ENCODE data around the gene PACS1. TPM values are rescaled to one million over a fixed set of nuclear protein-coding genes. Genes with fewer than 3 reads are reported as not detected.
"Not testable (repeated sequence)": the region's sequence is repeated elsewhere in the genome, so short reads cannot be mapped to it uniquely, and the experiment has no call there.

Gene PACS1
- total RNA-seq, 2 donors from 2014 or later = 17.1 to 19.2 TPM

DNA sequence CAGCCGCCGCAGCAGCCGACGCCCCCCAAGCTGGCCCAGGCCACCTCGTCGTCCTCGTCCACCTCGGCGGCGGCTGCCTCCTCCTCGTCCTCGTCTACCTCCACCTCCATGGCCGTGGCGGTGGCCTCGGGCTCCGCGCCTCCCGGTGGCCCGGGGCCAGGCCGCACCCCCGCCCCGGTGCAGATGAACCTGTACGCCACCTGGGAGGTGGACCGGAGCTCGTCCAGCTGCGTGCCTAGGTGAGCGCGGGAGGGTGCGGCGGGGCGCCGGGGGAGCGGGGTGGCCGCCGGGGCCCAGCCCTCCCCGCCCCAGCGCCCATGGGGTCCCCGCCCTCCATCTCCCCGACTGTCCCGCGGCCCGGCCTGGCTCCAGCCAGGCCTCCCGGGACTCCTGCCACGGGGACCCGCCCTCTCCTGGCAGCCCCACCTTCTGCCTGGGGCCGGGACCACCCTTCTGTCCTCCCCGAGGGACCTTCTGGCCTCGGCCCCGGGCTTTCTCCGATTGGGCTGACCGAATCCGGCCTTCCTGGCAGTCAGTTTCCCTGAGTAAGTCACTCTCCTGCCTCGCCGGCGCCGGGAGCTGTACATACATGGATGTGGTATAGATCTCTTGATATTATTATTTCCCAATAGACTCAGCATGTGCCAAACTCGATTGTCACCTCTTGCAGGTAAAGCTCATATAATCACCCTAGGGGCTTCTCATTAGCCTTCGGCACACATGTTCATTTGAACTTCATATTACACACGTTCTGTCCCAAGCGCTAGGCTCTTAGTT, 720 bp downstream of the PACS1 start:
- intact Hi-C loops (cut with DNase I, micrococcal nuclease) = no loop called here
- DNase-seq = peak; percentile 41 to 56
- peak; percentile 44 for ATAC-seq

DNA sequence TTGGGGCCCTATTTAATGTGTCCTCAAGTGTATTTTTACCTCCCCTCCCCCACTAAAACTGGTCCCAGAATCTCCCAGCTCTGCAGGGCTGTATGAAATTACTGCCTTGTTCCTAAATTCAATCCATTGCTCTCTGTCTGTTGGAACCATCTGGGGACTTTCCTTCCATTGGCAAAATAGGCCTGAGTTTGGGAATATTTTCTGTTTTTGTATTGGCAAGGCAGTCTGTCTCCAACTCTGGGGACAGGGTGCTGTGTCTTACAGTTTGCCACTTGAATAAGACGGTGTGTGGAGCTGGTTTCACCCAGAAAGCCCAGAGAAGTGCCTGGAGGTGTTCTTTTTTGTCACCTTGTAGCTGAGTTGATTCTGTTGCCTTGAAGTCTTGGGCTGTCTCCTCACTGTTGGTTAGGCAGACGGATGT, 1.3 kb downstream of the PACS1 start:
- ATAC-seq (no peak), DNase-seq (no peak)
- intact Hi-C loops (cut with DNase I, micrococcal nuclease) = no loop called here

DNA sequence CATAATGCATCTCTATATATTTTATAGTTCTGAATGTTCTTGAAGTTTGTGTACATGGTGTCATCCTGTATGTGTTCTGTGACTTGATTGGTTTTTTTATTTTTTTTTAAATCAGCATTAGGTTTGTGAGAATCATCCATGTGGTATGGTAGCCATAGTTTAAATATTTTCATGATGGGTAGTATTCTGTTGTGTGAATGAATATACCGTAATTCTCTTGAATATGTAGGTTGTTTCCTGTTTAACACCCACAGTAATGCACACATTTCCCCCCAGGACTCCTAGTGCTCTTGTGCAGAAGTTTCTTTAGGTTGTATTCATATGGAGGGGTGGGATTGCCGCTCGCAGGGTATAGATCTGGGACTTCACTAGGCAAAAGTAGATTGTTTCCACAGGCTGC, 2.0 kb downstream of the PACS1 start:
- ATAC-seq (no peak), DNase-seq (no peak)
- intact Hi-C loops (cut with DNase I, micrococcal nuclease) = no loop called here

DNA sequence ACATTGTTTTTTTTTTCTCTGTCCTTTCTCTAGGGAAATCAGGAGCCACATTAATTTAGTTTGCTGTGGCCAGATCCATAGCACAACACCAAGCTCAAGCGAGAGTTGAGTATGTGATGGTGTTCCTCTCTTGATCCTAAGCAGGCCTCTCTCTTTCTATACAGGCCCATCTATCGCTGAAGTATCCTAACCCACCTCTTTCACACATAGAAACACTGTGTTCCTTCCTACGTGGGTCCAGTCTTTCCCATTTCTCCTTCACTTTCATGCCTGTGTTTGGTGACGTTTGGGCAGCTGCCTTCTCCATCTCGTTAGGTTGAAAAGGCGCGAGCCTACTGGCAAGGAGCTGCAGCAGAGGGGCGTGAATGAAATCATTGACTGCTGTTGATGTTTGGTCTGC, 2.4 kb downstream of the PACS1 start:
- intact Hi-C loops (cut with DNase I, micrococcal nuclease) = no loop called here
- no peak for DNase-seq
- ATAC-seq = no peak

DNA sequence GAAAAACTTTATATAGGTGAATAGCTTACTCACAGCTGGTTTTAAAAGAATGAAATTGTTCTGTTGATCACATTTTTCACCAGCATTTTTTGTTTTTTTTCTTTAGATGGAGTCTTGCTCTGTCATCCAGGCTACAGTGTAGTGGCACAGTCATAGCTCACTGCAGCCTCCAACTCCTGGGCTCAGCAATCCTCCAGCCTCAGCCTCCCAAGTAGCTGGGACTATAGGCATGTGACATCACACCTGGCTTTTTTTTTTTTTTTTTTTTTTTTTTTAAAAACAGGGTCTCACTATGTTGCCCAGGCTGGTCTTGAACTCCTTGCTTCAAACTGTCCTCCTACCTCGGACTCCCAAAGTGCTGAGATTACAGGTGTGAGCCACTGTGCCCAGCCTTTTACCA, 3.6 kb downstream of the PACS1 start:
- intact Hi-C loops (cut with DNase I, micrococcal nuclease) = no loop called here
- ATAC-seq (no peak), DNase-seq (no peak)

DNA sequence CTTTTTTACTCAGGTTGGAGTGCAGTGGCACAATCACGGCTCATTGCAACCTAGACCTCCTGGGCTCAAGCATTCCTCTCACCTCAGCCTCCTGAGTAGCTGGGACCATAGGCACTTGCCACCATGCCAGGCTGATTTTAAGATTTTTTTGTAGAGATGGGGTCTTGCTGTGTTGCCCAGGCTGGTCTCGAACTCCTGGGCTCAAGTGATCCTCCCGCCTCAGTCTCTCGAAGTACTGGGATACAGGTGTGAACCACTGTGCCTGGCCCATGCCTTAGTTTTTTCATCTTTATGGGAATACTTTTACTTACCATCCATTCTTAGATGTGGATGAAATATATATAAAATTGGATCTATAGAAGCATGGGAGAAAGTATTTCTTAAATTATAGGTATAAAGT, 5.2 kb downstream of the PACS1 start:
- intact Hi-C loops (cut with DNase I, micrococcal nuclease) = no loop called here
- ATAC-seq (no peak), DNase-seq (no peak)

DNA sequence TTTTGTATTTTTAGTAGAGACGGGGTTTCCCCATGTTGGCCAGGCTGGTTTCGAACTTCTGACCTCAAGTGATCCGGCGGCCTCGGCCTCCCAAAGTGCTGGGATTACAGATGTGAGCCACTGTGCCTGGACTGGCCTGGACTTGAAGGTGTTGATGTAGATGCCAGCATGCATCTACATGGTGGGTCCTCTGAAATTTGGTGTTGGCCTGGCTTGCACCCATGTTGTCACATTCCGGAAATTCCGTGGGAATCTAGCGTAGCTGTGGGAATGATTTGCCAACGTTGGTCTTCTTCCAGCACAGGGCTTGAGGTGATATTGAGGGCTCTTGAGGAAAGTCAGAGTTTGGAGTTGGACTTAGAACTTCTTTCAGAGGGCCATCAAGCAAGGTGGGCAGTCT, 6.5 kb downstream of the PACS1 start:
- DNase-seq (peak in 1 of 2 donors; percentile 7), ATAC-seq (no peak)
- intact Hi-C loops (cut with DNase I, micrococcal nuclease) = no loop called here

DNA sequence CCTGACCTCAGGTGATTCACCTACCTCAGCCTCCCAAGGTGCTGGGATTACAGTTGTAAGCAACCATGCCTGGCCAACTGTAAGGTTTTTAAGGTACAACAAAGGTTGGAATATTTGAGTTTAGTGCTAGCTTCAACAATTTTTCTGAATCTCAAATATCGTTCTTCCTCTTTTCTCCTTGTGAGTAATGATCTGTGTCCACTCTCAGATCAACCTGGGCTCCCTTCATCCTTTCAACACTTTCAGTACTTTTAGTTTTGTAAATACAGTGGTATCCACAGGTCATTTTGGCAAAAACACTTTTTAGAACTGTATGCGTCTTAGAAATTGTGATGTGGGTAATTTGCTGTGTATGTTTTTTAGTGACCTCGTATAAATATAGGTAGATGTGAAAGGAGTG, 7.9 kb downstream of the PACS1 start:
- intact Hi-C loops (cut with DNase I, micrococcal nuclease) = no loop called here
- DNase-seq (no peak), ATAC-seq (no peak)

DNA sequence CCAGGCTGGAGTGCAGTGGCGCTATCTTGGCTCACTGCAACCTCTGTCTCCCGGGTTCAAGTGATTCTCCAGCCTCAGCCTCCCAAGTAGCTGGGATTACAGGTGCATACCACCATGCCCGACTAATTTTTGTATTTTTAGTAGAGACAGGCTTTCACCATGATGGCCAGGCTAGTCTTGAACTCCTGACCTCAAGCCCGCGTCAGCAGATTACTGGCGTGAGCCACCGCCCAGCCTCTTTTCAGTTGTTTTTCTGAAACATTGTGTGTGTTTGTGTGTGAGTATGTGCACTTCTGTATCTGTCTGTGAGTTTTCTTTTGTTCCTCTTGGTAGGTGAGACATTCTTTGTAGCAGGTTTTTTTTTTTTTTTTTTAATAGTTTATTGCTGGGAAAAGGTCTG, 8.9 kb downstream of the PACS1 start:
- ATAC-seq; intact Hi-C loops (cut with DNase I, micrococcal nuclease); DNase-seq: not testable (repeated sequence)

DNA sequence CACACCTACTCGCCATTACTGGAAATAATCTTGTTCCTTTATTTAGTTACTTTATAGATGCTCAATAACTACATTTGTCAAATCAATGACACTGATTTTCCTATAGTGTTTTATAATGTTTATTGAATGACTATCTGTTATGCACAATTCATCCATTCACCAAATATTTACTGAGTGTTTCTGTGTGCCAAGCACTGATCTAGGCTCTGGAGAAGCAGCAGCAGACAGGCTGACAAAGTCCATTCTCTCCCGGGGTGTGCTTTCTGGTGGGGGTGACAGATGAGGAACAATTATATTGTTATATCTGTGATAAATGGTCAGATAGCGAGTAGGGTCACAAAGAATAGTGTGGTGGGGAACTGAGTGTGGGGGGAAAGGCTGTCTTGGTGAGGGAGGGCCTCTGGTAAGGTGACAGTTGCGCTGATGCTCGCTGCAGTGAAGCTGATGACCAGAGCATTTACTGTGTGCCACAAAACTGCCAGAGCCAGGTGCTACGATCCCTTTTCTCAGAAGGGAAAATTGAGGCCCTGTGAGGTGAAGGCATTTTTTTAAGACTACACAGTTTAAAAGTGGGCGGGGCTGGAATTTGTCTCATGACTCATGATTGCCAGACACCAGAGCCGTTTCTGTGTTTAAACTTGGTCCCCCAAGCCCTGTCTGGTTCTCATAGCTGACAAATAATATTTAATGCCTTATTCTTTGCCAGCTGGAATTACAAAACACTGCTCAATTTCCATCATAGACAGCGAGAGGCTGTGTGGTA, 10.2 kb downstream of the PACS1 start:
- DNase-seq = peak; percentile 52 to 58
- intact Hi-C loops (cut with DNase I, micrococcal nuclease) = no loop called here
- ATAC-seq = peak; percentile 62

DNA sequence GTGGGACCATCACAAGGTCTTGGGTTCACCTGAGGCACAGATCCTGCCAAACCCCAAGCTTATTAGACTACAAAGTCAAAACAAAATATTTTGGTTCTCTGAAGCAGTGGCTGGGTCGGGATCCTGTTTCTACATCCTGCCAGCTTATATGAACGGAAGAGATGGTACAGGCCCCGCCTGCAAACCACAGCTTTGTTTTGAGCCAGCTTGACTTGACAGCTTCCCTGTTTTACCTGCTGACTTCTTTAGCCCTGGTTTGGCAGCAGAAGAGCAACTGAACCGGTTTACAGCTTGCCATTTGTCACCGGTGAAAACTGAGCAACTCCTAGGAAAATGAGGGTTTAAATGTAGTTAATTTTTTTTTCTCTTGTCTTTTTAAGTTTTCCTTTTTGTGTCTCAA, 11.4 kb downstream of the PACS1 start:
- intact Hi-C loops (cut with DNase I, micrococcal nuclease) = no loop called here
- DNase-seq (peak; percentile 63 to 66), ATAC-seq (peak; percentile 78)

DNA sequence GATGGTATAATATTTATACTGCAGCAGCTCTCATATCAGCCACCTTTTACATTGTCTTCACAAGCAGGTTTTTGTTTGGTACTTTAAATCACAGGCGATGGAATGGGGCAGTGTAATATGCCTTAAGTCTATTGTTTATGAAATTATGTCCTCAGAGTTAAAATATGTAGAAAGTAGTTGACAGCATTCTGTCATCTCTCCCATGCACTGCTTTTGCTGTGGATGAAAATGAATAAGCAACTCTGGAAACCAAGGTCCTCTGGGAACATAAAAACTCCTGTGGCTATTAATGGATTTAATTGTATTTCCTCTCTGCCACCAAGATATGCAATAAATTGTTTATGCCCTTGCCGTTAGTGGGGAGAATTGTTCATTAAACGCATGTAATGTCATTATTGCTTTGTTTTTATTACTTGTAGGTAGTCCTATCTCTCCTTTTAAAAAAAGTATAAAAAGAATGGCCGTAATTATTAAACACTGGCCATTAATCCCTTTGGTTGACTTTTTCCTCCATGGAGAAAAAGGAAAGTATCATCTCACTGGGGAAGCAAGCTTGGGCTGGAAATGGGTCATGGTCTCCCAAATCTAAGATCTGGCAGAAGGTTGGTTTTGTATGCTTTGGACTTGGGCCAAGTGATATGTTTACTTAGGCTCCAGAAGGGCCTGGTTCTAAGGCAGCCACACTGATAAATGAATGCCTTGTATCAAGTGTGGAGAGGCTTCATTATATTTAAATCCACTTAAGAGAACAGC, 13.1 kb downstream of the PACS1 start:
- DNase-seq = no peak
- peak; percentile 27 for ATAC-seq
- intact Hi-C loops (cut with DNase I, micrococcal nuclease) = no loop called here

DNA sequence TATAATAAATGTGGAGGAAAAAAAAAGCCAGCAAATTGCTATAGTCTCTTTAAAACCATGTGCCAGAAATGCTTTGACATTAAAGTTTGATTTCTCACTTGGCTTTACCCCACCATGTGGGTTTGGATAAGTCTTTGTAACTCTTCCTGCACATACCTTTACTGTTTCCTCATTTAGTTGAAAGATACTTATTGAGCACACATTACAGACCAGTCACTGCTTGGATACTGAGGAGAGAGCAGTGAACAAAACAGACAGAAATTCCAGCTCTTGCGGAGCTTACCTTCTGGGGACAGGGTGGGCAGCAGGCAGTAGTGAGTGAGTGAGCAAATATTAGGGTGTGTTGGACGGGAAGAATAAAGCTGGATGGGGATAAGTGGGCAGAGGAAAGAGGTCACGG, 13.7 kb downstream of the PACS1 start:
- intact Hi-C loops (cut with DNase I, micrococcal nuclease) = no loop called here
- no peak for ATAC-seq
- no peak for DNase-seq

DNA sequence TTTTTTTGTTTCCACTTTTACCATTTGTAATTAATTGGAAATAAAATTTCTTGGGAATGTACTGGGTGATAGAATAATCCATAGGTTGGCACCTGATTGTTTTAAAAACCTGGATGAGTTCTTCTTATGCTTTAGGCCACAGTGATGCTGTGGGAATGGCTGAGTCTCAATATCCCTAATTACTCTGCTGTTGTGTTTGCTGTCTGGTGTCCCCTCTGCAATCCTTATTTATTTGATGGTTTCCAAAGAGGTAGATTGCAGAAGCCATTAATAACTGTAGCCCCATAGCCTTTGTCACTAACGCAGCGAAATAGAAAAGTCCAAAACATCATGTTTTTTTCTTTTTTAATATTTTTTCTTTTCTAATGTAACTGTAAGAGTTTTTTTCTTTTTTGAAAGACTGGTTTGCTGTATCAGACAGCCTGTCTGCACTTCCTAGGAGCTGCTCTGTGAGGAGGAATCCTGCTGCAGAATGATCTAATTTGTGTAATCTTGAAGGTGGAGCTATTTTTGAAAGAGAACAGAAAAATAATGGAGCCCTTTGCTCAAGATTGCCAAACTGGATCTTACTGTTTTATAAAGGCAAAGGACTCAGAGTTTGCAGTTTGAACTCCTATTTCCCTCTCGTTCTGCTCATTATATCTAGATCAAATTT, 14.9 kb downstream of the PACS1 start:
- DNase-seq (no peak), ATAC-seq (no peak)
- intact Hi-C loops (cut with DNase I, micrococcal nuclease) = no loop called here

DNA sequence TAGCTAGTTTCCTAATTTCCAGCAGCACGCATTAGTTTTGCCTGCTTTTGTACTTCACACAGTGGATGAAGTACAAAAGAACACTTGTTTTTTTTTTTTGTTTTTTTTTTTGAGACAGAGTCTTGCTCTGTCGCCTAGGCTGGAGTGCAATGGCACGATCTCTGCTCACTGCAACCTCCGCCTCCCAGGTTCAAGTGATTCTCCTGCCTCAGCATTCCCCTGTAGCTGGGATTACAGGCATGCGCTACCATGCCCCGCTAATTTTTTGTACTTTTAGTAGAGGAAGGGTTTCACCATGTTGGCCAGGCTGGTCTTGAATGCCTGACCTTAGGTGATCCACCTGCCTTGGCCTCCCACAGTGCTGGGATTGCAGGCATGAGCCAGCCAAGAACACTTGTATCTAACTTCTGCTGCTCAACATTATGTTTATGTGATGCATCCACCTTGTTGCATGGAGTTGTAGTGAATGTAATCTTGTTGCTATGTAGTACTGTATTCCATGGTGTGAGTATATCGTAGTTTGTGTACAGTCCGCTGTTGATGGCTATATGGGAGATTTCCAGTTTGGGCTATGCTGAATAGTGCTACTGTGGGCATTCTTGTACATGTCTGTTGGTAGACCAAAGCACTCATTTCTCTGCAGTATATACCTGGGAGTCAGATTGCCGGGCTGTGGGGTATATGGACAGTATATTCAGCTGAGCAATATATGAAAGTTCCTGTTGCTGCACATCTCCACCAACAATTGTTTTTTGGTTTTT, 17.3 kb downstream of the PACS1 start:
- ATAC-seq = no peak
- no peak for DNase-seq
- intact Hi-C loops (cut with DNase I, micrococcal nuclease) = no loop called here

DNA sequence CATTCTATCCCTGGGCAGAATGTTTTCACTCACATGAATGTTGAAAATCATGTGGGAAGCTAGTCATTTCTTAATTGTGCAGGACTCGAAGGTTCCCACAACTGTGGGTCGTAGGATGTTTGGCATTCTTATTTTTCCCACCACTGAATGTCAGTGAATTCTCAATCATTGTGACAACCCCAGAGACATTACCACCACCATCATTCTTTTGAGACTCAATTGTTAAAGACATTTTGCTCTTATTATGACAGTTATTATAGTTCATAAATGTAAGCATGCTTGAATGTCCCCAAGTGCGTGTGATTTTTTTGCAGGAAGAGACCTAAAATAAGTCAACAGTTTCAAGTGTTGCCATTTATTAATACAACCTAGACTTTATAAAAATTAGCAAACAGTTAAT, 19.0 kb downstream of the PACS1 start:
- no peak for DNase-seq

DNA sequence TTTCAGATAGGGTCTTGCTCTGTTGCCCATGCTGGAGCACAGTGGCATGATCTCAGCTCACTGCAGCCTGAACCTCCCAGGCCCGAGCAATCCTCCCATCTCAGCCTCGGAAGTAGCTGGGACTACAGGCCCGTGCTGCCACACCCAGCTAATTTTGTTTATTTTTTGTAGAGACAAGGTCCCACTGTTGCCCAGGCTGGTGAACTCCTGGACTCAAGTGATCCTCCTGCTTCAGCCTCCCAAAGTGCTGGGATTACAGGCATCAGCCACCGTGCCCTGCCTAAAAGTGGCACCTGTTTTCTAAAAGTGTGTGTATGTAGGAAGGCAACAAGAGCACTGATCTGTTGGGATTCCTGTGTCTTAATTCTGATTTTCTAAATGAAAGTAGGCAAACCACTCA, 20.2 kb downstream of the PACS1 start:
- intact Hi-C loops (cut with DNase I, micrococcal nuclease) = no loop called here
- no peak for DNase-seq
- ATAC-seq = no peak

More for the DNA sequence above, 19.0 kb downstream of the PACS1 start:
- intact Hi-C loops (cut with DNase I, micrococcal nuclease) = no loop called here
- no peak for ATAC-seq

DNA sequence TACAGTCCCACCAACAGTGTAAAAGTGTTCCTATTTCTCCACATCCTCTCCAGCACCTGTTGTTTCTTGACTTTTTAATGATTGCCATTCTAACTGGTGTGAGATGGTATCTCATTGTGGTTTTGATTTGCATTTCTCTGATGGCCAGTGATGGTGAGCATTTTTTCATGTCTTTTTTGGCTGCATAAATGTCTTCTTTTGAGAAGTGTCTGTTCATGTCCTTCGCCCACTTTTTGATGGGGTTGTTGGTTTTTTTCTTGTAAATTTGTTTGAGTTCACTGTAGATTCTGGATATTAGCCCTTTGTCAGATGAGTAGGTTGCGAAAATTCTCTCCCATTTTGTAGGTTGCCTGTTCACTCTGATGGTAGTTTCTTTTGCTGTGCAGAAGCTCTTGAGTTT, 22.1 kb downstream of the PACS1 start:
- ATAC-seq; intact Hi-C loops (cut with DNase I, micrococcal nuclease); DNase-seq: not testable (repeated sequence)

Measured in left colon (tissue), 2 donors.